Activated gamma-delta T cell treated with Interleukin-2 at 50 U/mL for 16 hours (primary cell): Measurements from ENCODE around the gene DPP9.
A peak's percentile ranks its signal among the peaks of the same experiment; 100 is the strongest.
"Not testable (repeated sequence)": the region's sequence is repeated elsewhere in the genome, so short reads cannot be mapped to it uniquely, and the experiment has no call there.

Experiments used
- DNase-seq: peaks from one replicate; pipeline ENCODE4 v3.0.0-alpha.2; 2020

DPP9 gene

GRCh38 chr19:4738734-4739133 is 15.1 kb upstream of the DPP9 start:
- DNase-seq = no peak

DNA sequence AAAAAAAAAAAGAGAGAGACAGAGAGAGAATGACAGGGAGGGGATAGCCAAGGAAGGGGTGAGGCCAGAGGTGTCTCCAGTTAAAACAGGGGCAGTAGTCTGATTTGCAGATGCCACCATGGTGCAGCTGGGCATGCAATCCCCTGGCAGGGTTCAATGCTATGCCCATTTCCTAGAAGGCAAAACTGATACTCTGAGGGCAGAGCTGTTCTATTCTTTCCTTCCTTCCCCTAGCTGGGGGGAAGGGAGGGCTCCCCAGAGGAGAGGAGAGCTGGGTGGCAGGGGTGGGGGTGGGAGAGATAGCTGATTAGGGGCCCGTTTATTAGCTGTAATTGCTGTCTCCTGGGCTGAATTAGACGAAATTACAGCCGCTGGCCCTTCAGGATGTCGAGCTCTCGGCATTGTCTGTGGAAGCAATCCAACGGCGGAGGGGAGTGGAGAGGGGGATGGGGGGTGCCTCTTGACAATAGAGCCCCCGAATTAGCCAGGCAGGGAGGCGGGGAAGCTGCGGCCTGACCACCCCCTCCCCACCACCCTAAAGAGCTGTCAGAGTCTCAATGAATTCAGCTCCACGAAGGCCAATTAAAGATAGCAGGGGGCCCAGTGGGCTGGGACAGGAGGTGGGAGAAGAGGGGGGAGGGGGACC is 14.4 kb upstream of the DPP9 start:
- no peak for DNase-seq

GRCh38 chr19:4733755-4734345 is 10.2 kb upstream of the DPP9 start:
- DNase-seq = no peak

GRCh38 chr19:4732680-4733114 is 9.1 kb upstream of the DPP9 start:
- DNase-seq = peak; percentile 38

DNA sequence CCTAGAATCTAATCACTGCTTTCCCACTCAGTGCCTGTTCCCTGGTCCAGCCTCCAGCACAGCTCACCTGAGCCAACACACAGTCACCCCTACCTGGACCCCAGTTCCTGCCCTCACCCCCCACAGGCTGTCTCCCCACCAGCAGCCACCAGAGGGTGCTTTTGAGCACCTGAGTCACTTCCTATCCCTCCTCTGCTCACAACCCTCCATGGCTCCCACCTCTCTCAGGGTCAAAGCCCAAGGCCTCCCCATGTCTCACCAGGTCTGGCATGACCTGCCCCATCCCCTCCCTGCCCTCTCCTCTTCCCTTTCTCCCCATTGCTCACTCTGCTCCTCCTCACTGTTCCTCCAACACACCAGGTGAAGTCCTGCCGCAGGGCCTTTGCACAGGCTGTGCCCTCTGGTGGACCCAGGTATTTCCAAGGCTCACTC is 7.1 kb upstream of the DPP9 start:
- DNase-seq = peak; percentile 62

GRCh38 chr19:4728871-4729270 is 5.2 kb upstream of the DPP9 start:
- no peak for DNase-seq

DNA sequence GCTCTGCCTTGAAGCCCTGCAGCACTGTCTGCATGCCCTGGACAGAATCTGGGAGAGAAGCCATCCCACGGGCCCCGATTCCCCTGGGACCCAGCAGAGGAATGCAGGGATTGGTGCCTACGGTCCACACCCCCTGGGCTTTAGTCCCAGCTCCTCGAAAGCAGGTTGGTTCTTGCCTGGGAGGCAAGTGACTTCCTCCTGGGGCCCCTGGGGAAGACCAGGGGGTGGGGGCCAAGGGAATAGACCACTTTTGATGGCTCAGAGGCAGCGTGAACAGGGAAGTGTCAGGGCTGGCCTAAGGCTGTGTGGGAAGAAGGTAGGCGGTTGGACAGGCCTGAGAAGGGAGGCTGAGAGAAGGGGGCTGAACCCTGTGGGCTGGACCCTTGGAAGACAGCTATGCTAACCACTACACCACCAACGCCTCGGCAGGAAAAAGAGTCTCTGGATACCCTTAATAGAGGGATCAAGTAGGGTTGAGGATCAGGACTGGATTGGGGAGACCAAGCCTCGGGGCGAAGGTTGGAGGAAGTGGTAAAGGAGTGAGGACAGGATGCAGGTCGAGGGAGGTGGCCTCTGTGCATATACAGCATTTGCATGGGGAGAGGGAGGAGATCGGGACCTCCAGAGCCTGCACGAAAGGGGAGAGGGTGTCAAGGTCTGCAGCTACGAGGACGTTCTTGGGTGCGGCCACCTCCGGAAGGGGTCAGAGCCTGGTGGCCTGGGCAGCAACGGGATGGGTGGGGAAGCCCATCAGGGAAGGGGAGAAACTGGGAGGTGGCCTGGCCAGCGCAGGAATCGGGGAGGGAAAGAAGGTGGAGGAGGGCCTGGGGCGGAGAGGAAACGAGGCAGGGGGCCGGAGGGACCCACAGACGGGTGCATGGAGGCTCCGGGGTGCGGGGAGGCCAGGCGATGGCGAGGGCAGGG is 709 bp downstream of the DPP9 start:
- no peak for DNase-seq

DNA sequence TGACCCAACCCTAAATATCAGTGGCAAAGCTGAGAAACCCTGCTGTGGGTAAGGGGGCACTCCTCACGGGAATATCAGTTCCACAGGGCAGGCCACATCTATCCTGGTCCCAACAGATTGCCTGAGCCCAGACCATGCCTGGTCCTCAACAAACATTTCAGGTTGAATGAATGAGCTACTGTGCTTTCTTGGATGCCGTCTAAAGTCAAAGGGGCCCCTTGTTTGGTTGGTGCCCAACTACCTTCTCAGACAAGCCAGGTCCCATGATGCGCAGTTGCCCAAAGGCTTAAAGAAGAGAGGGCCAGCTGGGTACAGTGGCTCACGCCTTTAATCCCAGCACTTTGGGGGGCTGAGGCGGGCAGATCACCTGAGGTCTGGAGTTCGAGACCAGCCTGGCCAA is 2.4 kb downstream of the DPP9 start:
- no peak for DNase-seq

DNA sequence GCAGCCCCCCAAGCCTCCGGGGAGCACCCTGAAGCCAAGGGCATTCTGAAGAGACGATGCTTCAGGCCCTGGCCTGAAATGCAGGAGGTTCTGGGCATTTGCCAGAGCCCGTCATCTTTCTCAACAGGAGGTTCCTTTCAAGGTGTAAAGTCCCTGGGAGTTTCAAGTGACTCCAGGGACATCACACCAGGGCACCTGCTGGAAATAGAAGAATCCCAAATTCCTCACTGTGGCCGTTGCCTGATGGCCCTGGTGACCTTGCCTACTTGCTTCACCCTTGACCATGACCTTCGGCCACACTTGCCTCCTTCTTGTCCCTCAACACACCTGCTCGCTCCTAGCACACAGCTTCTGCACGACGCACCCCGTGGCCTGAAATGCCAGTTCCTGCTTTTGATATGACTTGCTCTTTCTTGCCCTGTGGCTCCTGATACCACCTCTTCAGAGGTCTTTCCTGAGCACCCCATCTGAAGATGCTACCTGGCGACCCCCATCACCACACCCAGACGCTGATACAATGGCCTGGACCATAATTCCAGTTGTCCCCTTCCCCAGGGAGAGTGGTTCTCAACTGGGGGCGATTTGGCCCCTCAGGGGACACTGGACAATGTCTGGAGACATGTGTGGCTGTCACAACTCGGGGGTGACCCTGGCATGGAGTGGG is 3.5 kb downstream of the DPP9 start:
- DNase-seq = no peak

GRCh38 chr19:4719499-4719866 is 4.2 kb downstream of the DPP9 start:
- DNase-seq = no peak

DNA sequence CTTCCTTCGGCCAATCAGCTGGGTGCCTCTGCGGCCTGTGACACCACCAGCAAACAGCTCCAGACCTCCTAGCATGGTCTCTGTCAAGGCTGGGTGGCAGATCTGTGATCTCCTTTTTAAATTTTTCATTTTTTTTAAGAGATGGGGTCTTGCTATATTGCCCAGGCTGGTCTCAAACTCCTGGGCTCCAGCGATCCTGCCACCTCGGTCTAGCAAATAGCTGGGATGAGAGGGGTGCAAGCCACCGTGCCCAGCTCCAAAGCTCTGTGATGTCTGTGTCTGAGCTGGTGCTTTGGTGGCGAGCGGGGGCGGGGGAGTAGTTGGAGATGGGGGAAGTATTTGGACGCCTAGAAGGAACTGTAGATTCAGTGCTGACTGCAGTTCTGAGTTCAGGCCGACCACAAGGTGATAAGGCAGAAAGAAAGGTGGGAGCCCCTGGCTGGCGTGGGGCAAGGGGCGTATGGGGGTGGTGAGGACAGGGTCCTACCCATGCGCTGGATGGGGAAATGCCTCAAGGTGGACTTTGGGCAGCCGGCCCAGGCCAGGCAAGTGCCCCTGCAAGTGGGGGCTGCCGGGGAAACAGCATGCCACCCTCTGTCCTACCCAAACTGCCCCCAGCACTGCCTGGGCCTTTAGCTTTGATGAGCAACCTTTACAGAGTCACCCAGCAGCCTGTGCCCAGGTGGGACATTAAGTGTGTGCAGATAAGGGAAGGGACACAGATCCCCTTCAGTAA is 5.5 kb downstream of the DPP9 start:
- no peak for DNase-seq

- DNase-seq = no peak
These were observed 6.3 kb downstream of the DPP9 start for GRCh38 chr19:4717191-4717965.

- no peak for DNase-seq
These were observed 8.0 kb downstream of the DPP9 start for GRCh38 chr19:4715529-4716221.

DNA sequence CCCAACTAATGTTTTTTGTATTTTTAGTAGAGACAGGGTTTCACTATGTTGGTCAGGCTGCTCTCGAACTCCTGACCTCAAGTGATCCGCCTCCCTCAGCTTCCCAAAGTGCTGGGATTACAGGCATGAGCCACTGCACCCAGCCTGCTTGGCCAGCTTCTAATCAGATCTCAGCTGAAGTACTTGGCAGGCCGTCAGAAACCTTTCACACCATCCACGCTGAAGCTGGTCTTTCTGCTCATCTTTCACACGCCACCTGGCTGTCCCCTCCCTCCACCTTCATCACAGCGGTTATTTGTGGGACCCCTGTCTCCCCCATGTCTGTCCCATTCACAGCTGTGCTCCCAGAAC is 8.5 kb downstream of the DPP9 start:
- not testable (repeated sequence) for DNase-seq

GRCh38 chr19:4714016-4714415 is 9.6 kb downstream of the DPP9 start:
- no peak for DNase-seq

GRCh38 chr19:4713384-4713951 is 10.2 kb downstream of the DPP9 start:
- DNase-seq = no peak

- DNase-seq = no peak
These were observed 10.9 kb downstream of the DPP9 start for GRCh38 chr19:4712771-4713170.

DNA sequence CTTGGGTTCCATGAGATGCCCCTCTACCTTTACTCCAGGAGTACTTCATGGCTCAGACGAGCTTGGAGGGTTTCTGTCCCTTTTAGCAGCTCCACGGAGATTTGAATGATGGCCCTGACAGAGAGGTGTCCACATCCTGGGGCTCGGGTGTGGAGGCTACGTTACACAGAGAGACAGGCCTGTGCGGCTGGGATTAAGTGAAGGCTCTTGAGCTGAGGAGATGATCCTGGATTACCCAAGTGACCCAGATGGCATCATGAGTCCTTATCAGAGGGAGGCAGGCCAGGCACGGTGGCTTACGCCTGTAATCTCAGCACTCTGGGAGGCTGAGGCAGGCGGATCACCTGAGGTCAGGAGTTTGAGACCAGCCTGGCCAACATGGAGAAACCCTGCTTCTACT is 12.4 kb downstream of the DPP9 start:
- DNase-seq = no peak

DNA sequence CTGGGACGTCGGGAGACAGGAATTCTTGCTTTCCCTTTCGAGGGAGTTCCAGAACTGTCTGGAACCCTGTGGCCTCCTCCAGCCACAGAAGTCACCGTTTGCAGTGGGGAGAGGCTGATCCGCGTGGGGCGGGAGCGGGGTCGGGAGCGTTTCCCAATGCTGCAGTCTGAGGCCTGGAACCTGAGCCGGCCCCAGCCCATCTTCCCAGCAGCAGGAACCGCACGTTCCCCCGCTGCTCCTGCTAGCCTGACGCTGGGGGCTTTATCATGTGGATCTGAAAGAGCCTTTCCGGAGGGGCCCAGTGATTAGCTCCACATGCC is 13.4 kb downstream of the DPP9 start:
- DNase-seq = no peak

DNA sequence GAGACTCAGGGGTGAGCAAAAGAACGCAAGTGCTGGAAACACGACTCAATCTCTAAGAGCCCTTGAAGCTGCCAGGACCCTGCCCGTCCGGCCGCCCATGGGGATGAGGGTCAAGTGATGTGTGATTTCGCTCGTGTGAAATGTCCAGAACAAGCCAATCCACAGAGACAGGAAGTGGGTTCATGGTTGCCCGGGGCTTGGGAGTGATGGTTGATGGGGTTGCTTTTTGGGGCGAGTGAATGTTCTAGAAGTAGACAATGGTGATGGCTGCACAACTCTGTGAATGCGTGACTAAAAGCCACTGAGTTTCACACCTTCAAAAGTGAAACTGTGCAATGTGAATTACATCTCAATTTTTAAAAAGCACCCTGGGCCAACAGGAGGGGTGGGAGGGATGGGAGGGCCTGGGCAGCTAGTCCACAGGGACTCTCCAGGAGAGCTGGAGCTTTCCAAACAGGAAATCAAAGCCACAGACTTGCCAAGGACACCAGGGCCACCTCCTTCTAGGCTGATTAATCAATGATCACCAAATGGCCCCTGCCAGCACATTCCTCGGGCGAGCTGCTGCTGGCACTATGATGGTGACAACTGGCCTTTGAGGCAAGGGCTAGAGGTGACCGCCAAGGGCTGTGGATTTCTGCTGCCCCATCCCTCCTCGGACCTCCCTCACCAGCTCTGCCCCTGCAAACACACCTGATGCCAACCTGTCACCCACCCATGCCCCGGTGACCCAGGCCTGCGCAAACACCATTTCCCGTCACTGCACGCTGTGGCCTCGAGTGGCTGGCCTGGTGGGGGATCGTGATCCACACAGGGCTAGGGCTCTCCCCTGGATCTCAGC is 14.0 kb downstream of the DPP9 start:
- no peak for DNase-seq
